Measurements from ENCODE around the gene DYSF. TPM values are rescaled to one million over a fixed set of nuclear protein-coding genes. Genes with fewer than 3 reads are reported as not detected.

DYSF gene
- total and polyA plus RNA-seq, 2 donors (not counting 3 experiments of a cell fraction or from before 2014, with no cell fraction given), result 50.9 to 152 TPM

DNA sequence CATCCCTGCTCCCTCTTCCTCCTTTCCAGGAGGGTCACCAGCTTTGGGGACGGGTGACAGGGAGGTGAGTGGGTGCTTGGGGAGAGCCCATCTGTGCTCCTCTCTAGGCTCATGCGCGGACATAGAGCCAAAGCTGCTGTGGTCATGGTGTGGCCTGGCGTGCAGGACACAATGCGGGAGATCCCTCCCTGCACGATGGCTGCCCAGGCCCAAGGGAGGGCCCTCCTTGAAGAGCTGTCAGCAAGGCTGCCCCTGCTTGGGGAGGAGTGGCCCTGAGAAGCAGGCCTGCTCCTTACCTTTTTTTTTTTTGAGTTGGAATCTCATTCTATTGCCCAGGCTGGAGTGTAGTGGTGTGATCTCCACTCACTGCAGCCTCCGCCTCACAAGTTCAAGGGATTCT lies 111.4 kb downstream of the DYSF start:
- BruUV-seq (replicated peaks), result no TSS peak
- TF ChIP-seq, protein P1, sequence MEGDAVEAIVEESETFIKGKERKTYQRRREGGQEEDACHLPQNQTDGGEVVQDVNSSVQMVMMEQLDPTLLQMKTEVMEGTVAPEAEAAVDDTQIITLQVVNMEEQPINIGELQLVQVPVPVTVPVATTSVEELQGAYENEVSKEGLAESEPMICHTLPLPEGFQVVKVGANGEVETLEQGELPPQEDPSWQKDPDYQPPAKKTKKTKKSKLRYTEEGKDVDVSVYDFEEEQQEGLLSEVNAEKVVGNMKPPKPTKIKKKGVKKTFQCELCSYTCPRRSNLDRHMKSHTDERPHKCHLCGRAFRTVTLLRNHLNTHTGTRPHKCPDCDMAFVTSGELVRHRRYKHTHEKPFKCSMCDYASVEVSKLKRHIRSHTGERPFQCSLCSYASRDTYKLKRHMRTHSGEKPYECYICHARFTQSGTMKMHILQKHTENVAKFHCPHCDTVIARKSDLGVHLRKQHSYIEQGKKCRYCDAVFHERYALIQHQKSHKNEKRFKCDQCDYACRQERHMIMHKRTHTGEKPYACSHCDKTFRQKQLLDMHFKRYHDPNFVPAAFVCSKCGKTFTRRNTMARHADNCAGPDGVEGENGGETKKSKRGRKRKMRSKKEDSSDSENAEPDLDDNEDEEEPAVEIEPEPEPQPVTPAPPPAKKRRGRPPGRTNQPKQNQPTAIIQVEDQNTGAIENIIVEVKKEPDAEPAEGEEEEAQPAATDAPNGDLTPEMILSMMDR (IDR thresholded peaks at IDR 0.05; ENCODE audit: extremely low read depth in 1 of 2, insufficient read depth in 1 of 2, low read depth in 1 of 2, low read length in 2 of 2), result no peak
- TF ChIP-seq POLR2AphosphoS5 (IDR thresholded peaks at IDR 0.05; ENCODE audit: insufficient read depth, low read depth, low read length) (no peak), FOS (IDR thresholded peaks at IDR 0.05; ENCODE audit: borderline replicate concordance, insufficient read depth, low read length) (no peak), MYC (IDR thresholded peaks at IDR 0.05; ENCODE audit: low read depth, low read length) (no peak), EZH2 (IDR thresholded peaks at IDR 0.05; ENCODE audit: borderline replicate concordance, low read depth, low read length, severe bottlenecking) (no peak), JUN (IDR thresholded peaks at IDR 0.05; ENCODE audit: borderline replicate concordance, insufficient read depth, insufficient read length, low read depth) (no peak)
- Histone ChIP-seq H3K4me2 (ENCODE audit: insufficient read depth, low read length) (no peak overlapping the region), H3K36me3 (ENCODE audit: control insufficient read depth in 2 of 2, extremely low read depth in 1 of 2, insufficient read depth in 2 of 2, low read length in 2 of 2) (peaks cover 3 to 45% of the 10 kb centered on the region in 2 experiments), H2AFZ (ENCODE audit: low read depth, low read length) (no peak overlapping the region), H3K79me2 (ENCODE audit: control insufficient read depth, insufficient read depth, low read length) (no peaks in the 10 kb centered on the region), H3K9me1 (replicated peaks; ENCODE audit: control insufficient read depth, extremely low read depth, insufficient read depth, low read length) (no peaks in the 10 kb centered on the region), H3K9me3 (replicated peaks; ENCODE audit: control insufficient read depth, insufficient read depth, low read length) (no peaks in the 10 kb centered on the region), H3K27me3 (ENCODE audit: control insufficient read depth in 2 of 2, insufficient read depth in 2 of 2, low read length in 2 of 2) (no peaks in the 10 kb centered on the region), H3K9ac (replicated peaks; ENCODE audit: extremely low read depth, insufficient read depth, low read length) (no peak overlapping the region), H3K4me1 (ENCODE audit: control insufficient read depth, extremely low read depth, insufficient read depth, low read length) (no peaks in the 10 kb centered on the region), H4K20me1 (replicated peaks; ENCODE audit: control insufficient read depth, extremely low read depth, insufficient read depth, low read length) (no peaks in the 10 kb centered on the region), H3K27ac (ENCODE audit: insufficient read depth, low read depth, low read length) (no peak overlapping the region), H3K4me3 (replicated peaks in 1 of 3; ENCODE audit: insufficient read depth in 1 of 3, low read depth in 1 of 3, low read length in 3 of 3) (no peak overlapping the region)
- ChIA-PET POLR2A (no interaction called here), CTCF (interaction anchor here (0.6 kb wide), 1 partner anchor 11 kb away, joined by 3 read pairs; no protein-coding TSS in a partner anchor)
- dilution Hi-C loops (cut with MboI; ENCODE audit: extremely low pct_ligation_motif_present, low sequenced_read_pairs), result no loop called here
- DNase-seq (ENCODE audit: low read depth, low spot score) (no peak), FAIRE-seq (no peak)
- intact Hi-C loops (cut with micrococcal nuclease), result no loop called here

Data from endothelial cell of umbilical vein (primary cell).